Endothelial cell of umbilical vein (primary cell): ENCODE results near the gene DMWD. TPM values are rescaled to one million over a fixed set of nuclear protein-coding genes. Genes with fewer than 3 reads are reported as not detected.

Source experiments
- BruUV-seq: library from RNA; stranded (reverse); fragments of 400-500 nt; replicated peaks from 2 replicates; lab custom pipeline; 2021; lab: Mats Ljungman, UMichigan
- CTCF ChIA-PET: fragments of 300-600, 350-600 bp; sonication (Branson Sonifier 250); formaldehyde crosslinking; loops from one replicate; lab custom pipeline; 2021; ENCODE audit warnings: antibody characterized with exemption, inconsistent platforms; lab: Charles Lee
- POLR2A ChIA-PET: fragments of 300-600, 350-600 bp; sonication (Branson Sonifier 250); formaldehyde crosslinking; loops from one replicate; lab custom pipeline; 2021; ENCODE audit warnings: antibody characterized with exemption, inconsistent platforms; lab: Charles Lee
- DNase-seq: peaks from one replicate; pipeline ENCODE4 v3.0.0-alpha.2; 2011; ENCODE audit warnings: low read depth, low spot score
- FAIRE-seq: peaks from 2 replicates; lab custom pipeline; 2011; peaks lifted over from hg19 to GRCh38; lab: Jason Lieb, UNC
- H2AFZ ChIP-seq: 2 replicates; pipeline ENCODE4 v1.6.0; 2012; ENCODE audit warnings: low read depth, low read length, control low read depth, inconsistent platforms
- H3K27ac ChIP-seq: 2 replicates; pipeline ENCODE4 v1.5.1; 2011; ENCODE audit warnings: low read depth, mild to moderate bottlenecking, control low read depth, low read length, moderate library complexity; ENCODE audit not compliant: insufficient read depth
- H3K27me3 ChIP-seq, 2 experiments: 2 replicates each; pipeline versions ENCODE4 v1.6.0 to v1.6.1; 2011; ENCODE audit warnings: low read length in 2 of 2, mixed read lengths in 1 of 2; ENCODE audit not compliant: control insufficient read depth in 2 of 2, insufficient read depth in 2 of 2
- H3K36me3 ChIP-seq, 2 experiments: 2 replicates in 1 of 2; 3 replicates in 1 of 2; pipeline ENCODE4 v1.5.1; 2011; ENCODE audit warnings: low read length in 2 of 2, mild to moderate bottlenecking in 1 of 2, moderate library complexity in 1 of 2; ENCODE audit not compliant: control insufficient read depth in 2 of 2, insufficient read depth in 2 of 2; ENCODE audit errors: extremely low read depth in 1 of 2
- H3K4me1 ChIP-seq: 3 replicates; pipeline ENCODE4 v1.5.1; 2011; ENCODE audit warnings: mild to moderate bottlenecking, low read length; ENCODE audit not compliant: control insufficient read depth, insufficient read depth; ENCODE audit errors: extremely low read depth
- H3K4me2 ChIP-seq: 2 replicates; pipeline ENCODE4 v1.6.1; 2011; ENCODE audit warnings: low read length, control low read depth, mixed read lengths; ENCODE audit not compliant: insufficient read depth
- H3K4me3 ChIP-seq, 3 experiments: fragments of 200-600 bp in 1 of 3; sonication (generic), shearing (Covaris generic) in 1 of 3; replicated peaks in 1 of 3; 2 replicates each; pipeline ENCODE4 v1.5.1; 2011 to 2016; ENCODE audit warnings: control low read depth in 3 of 3, low read length in 3 of 3, mild to moderate bottlenecking in 2 of 3, inconsistent platforms in 1 of 3, low read depth in 1 of 3, moderate library complexity in 1 of 3; ENCODE audit not compliant: insufficient read depth in 1 of 3
- H3K79me2 ChIP-seq: 2 replicates; pipeline ENCODE4 v1.6.0; 2012; ENCODE audit warnings: low read length, inconsistent platforms; ENCODE audit not compliant: control insufficient read depth, insufficient read depth
- H3K9ac ChIP-seq: replicated peaks from 2 replicates; pipeline ENCODE3; 2011; ENCODE audit warnings: low read length, control low read depth; ENCODE audit not compliant: insufficient read depth; ENCODE audit errors: extremely low read depth
- H3K9me1 ChIP-seq: replicated peaks from 3 replicates; pipeline ENCODE4 v1.6.0; 2011; ENCODE audit warnings: mild to moderate bottlenecking, low read length; ENCODE audit not compliant: control insufficient read depth, insufficient read depth; ENCODE audit errors: extremely low read depth
- H3K9me3 ChIP-seq: replicated peaks from 2 replicates; pipeline ENCODE4 v1.5.1; 2012; ENCODE audit warnings: low read length, inconsistent platforms; ENCODE audit not compliant: control insufficient read depth, insufficient read depth
- H4K20me1 ChIP-seq: replicated peaks from 2 replicates; pipeline ENCODE3; 2011; ENCODE audit warnings: mild to moderate bottlenecking, low read length; ENCODE audit not compliant: control insufficient read depth, insufficient read depth; ENCODE audit errors: extremely low read depth
- EZH2 ChIP-seq: IDR thresholded peaks from 2 replicates; pipeline ENCODE4 v1.6.1; 2012; ENCODE audit warnings: borderline replicate concordance, low read depth, mild to moderate bottlenecking, moderate library complexity, low read length, inconsistent platforms; ENCODE audit not compliant: severe bottlenecking
- GATA2 ChIP-seq: IDR thresholded peaks from 2 replicates; pipeline ENCODE4 v1.7.0; 2011; ENCODE audit warnings: low read depth, mild to moderate bottlenecking, moderate library complexity, mixed read lengths, low read length; ENCODE audit not compliant: insufficient read length, insufficient read depth
- JUN ChIP-seq: IDR thresholded peaks from 2 replicates; pipeline ENCODE4 v1.6.1; 2011; ENCODE audit warnings: borderline replicate concordance, low read depth; ENCODE audit not compliant: insufficient read length, insufficient read depth
- POLR2AphosphoS5 ChIP-seq: IDR thresholded peaks from 2 replicates; pipeline ENCODE4 v1.6.1; 2012; ENCODE audit warnings: low read depth, mild to moderate bottlenecking, control low read depth, low read length, moderate library complexity; ENCODE audit not compliant: insufficient read depth
- dilution Hi-C: fragments of 300-500 bp; cut with MboI; formaldehyde crosslinking; loops from one replicate; pipeline ENCODE4 v1.15.0; 2019; ENCODE audit warnings: low sequenced_read_pairs; ENCODE audit not compliant: extremely low pct_ligation_motif_present
- intact Hi-C: fragments of 100-400 bp; cut with micrococcal nuclease; formaldehyde crosslinking; loops from one replicate; pipeline ENCODE4 v1.10.0; 2022
- polyA plus RNA-seq, 4 experiments: library from polyadenylated mRNA; depleted of rRNA in 3 of 4; stranded (reverse) in 3 of 4; unstranded in 1 of 4; fragments of >200 nt; gene quantifications; 2 replicates each; pipeline versions ENCODE4 v1.2.1 to v1.2.3, GENCODE V29; 2011 to 2012; ENCODE audit warnings: missing spikeins in 1 of 4
- total RNA-seq: library from RNA; stranded (reverse); gene quantifications from 2 replicates; pipeline ENCODE4 v1.2.3, GENCODE V29; 2021
- TF ChIP-seq, protein P1 (sequence below), 2 donors: IDR thresholded peaks; 1 replicate in 1 of 2; 2 replicates in 1 of 2; pipeline ENCODE4 v1.5.1; 2011; ENCODE audit warnings: low read length in 2 of 2, mild to moderate bottlenecking in 2 of 2, moderate library complexity in 2 of 2, control low read depth in 1 of 2, inconsistent platforms in 1 of 2, low read depth in 1 of 2; ENCODE audit not compliant: insufficient read depth in 1 of 2; ENCODE audit errors: extremely low read depth in 1 of 2

The DMWD gene
- total and polyA plus RNA-seq, 2 donors (not counting 3 experiments of a cell fraction or from before 2014, with no cell fraction given), result 36.9 to 81.1 TPM

DNA sequence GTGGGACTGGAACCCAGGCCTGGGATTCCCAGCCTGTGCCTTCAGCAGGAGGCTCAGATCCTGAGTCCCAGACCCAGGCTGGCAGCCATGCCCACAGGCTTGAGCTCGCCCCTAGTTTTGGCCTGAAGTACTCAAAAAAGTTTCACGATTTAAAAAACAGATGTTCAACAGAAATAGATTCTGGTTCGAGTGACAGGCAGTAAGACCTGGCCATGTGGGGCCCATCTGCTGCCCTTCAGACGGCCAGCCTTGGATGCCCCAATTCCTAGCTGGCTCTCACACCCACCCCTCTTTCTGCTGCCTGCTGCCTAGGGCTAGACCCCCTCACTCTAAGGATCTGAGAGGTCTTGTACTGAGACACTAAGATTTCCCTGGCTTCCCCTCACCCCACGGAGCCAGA lies 7.5 kb downstream of the DMWD start:
- H4K20me1 ChIP-seq, result no peaks in the 10 kb centered on the region

DNA sequence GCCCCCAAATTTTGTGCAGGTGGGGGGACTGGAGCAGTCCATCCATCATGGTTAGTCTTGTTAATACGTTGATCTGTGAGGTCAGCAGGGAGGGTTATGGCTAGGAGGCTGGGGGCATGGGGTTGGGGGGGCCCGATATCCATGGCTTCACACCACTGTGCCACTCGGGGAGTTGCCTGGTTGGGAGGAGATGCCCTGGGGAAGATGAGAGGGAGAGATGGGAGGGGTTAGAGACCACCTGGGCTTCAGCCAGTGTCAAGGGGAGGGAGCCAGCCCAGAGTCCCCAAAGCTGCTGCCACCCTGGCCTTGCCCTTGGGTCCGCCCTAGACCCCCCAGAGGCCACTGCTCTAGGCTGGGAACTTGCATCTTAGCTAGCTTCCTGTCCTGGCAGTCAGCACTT lies 8.5 kb downstream of the DMWD start:
- no peak overlapping the region for H2AFZ ChIP-seq
- DNase-seq, result no peak
- ChIA-PET POLR2A (no interaction called here), CTCF (interaction anchor here (1.1 to 1.3 kb wide), 2 partner anchors 14 to 15 kb away, joined by 3 to 4 read pairs; no protein-coding TSS in a partner anchor)
- no peak for FAIRE-seq
- H3K4me1 ChIP-seq, result peaks cover 5% of the 10 kb centered on the region
- no peaks in the 10 kb centered on the region for H3K27me3 ChIP-seq
- no peak overlapping the region for H3K4me3 ChIP-seq
- no peak overlapping the region for H3K4me2 ChIP-seq
- peaks cover 7 to 26% of the 10 kb centered on the region in 2 experiments for H3K36me3 ChIP-seq
- no peak overlapping the region for H3K27ac ChIP-seq
- H3K9me3 ChIP-seq, result no peaks in the 10 kb centered on the region
- H3K9me1 ChIP-seq, result no peaks in the 10 kb centered on the region
- no peaks in the 10 kb centered on the region for H4K20me1 ChIP-seq
- intact Hi-C loops, result no loop called here
- dilution Hi-C loops, result no loop called here
- no peak overlapping the region for H3K9ac ChIP-seq
- no peaks in the 10 kb centered on the region for H3K79me2 ChIP-seq
- TF ChIP-seq POLR2AphosphoS5 (no peak), JUN (no peak), GATA2 (no peak)
- no TSS peak for BruUV-seq

More for the DNA sequence above, 7.5 kb downstream of the DMWD start:
- Histone ChIP-seq H3K27me3 (no peaks in the 10 kb centered on the region), H3K36me3 (peaks cover 10 to 31% of the 10 kb centered on the region in 2 experiments), H3K9me3 (no peaks in the 10 kb centered on the region), H3K27ac (no peak overlapping the region), H3K4me1 (peaks cover 2% of the 10 kb centered on the region), H3K9ac (no peak overlapping the region), H2AFZ (no peak overlapping the region), H3K79me2 (no peaks in the 10 kb centered on the region), H3K4me3 (no peak overlapping the region), H3K9me1 (no peaks in the 10 kb centered on the region), H3K4me2 (no peak overlapping the region)
- DNase-seq (no peak), FAIRE-seq (no peak)
- CTCF ChIA-PET, result interaction anchor here (1.3 kb wide), 1 partner anchor 14 kb away, joined by 3 read pairs; no protein-coding TSS in a partner anchor
- intact Hi-C loops (no loop called here), dilution Hi-C loops (no loop called here)
- no TSS peak for BruUV-seq
- no peak for TF ChIP-seq EZH2
- TF ChIP-seq, protein P1, sequence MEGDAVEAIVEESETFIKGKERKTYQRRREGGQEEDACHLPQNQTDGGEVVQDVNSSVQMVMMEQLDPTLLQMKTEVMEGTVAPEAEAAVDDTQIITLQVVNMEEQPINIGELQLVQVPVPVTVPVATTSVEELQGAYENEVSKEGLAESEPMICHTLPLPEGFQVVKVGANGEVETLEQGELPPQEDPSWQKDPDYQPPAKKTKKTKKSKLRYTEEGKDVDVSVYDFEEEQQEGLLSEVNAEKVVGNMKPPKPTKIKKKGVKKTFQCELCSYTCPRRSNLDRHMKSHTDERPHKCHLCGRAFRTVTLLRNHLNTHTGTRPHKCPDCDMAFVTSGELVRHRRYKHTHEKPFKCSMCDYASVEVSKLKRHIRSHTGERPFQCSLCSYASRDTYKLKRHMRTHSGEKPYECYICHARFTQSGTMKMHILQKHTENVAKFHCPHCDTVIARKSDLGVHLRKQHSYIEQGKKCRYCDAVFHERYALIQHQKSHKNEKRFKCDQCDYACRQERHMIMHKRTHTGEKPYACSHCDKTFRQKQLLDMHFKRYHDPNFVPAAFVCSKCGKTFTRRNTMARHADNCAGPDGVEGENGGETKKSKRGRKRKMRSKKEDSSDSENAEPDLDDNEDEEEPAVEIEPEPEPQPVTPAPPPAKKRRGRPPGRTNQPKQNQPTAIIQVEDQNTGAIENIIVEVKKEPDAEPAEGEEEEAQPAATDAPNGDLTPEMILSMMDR (IDR thresholded peaks at IDR 0.05; ENCODE audit: extremely low read depth in 1 of 2, insufficient read depth in 1 of 2, low read depth in 1 of 2, low read length in 2 of 2), result no peak
- POLR2A ChIA-PET, result no interaction called here
